Stomach (tissue), 9 donors: ENCODE measurements around the gene NELL1. TPM values are rescaled to one million over a fixed set of nuclear protein-coding genes. Genes with fewer than 3 reads are reported as not detected.

Experiments
- DNase-seq, 2 donors: peaks; one replicate each; pipeline versions ENCODE4 v3.0.0 to v3.0.0-alpha.2; 2013 to 2019
- H3K27ac ChIP-seq, 5 donors: fragments of 200-600 bp in 4 of 5; sonication (generic) in 4 of 5; one replicate each; pipeline ENCODE4 v1.5.1; 2013 to 2019; ENCODE audit warnings: mild to moderate bottlenecking in 1 of 5, moderate library complexity in 1 of 5
- H3K27me3 ChIP-seq, 3 donors: fragments of 200-600 bp; sonication (generic); one replicate each; pipeline ENCODE4 v1.5.1; 2017 to 2019; ENCODE audit warnings: mixed run types in 1 of 3
- H3K36me3 ChIP-seq, 4 donors: fragments of 200-600 bp; sonication (generic); 1 replicate in 3 of 4; 2 replicates in 1 of 4; pipeline ENCODE4 v1.5.1; 2016 to 2019
- H3K4me1 ChIP-seq, 4 donors: fragments of 200-600 bp; sonication (generic); one replicate each; pipeline ENCODE4 v1.5.1; 2016 to 2019
- H3K4me3 ChIP-seq, 4 donors: fragments of 200-600 bp; sonication (generic) in 3 of 4; one replicate each; pipeline ENCODE4 v1.5.1; 2016 to 2019; ENCODE audit warnings: mild to moderate bottlenecking in 1 of 4
- H3K9me3 ChIP-seq, 4 donors: fragments of 200-600 bp; sonication (generic); one replicate each; pipeline ENCODE4 v1.5.1; 2016 to 2019
- EP300 ChIP-seq: sonication (generic); formaldehyde crosslinking; IDR thresholded peaks from one replicate; pipeline ENCODE4 v1.6.1; 2017; ENCODE audit warnings: antibody characterized with exemption
- POLR2A ChIP-seq, 4 donors: fragments of 450-650 bp; IDR thresholded peaks; one replicate each; pipeline ENCODE4 v1.6.1; 2016; ENCODE audit warnings: antibody characterized with exemption in 4 of 4, control low read depth in 2 of 4, mild to moderate bottlenecking in 1 of 4, moderate library complexity in 1 of 4
- POLR2AphosphoS5 ChIP-seq, 3 donors: sonication (generic); formaldehyde crosslinking; IDR thresholded peaks; one replicate each; pipeline ENCODE4 v1.6.1; 2016; ENCODE audit warnings: antibody characterized with exemption in 3 of 3
- WGBS, 5 donors: extraction: QIAGEN DNeasy Blood & Tissue Kit in 3 of 5; methylation state at CpG; one replicate each; pipeline versions ENCODE4 v1.1.5 to v1.1.7; 2013 to 2018; 5-methylcytosine and 5-hydroxymethylcytosine counted together
- intact Hi-C: fragments of 100-400 bp; cut with DNase I; formaldehyde crosslinking; loops from one replicate; pipeline ENCODE4 v1.15.1; 2023; ENCODE audit warnings: low total_unique reads
- polyA plus RNA-seq, 3 donors: library from polyadenylated mRNA; stranded (reverse); fragments of 200-250 nt; gene quantifications; one replicate each; pipeline ENCODE4 v1.2.3, GENCODE V29; 2013
- total RNA-seq, 5 donors: library from RNA; depleted of rRNA; stranded (reverse); fragments of >200 nt; gene quantifications; one replicate each; pipeline versions ENCODE4 v1.1.0 to v1.2.3, GENCODE V29; 2014 to 2016
- TF ChIP-seq, protein P1 (sequence below), 7 experiments: fragments of 450-650 bp in 4 of 7; fragments of 200-600 bp in 3 of 7; sonication (generic) in 3 of 7; IDR thresholded peaks; one replicate each; pipeline ENCODE4 v1.5.1; 2016 to 2019; ENCODE audit warnings: antibody characterized with exemption in 7 of 7, control low read depth in 2 of 7, mild to moderate bottlenecking in 1 of 7
- donor health status: healthy with polysubstance abuse.
- donor health status: Bipolar disorder and iron deficiency.
- donor health status: healthy.

NELL1 gene
- total and polyA plus RNA-seq, 8 donors, result 0.05 to 15.4 (median 2.7) TPM; not detected in 5

DNA sequence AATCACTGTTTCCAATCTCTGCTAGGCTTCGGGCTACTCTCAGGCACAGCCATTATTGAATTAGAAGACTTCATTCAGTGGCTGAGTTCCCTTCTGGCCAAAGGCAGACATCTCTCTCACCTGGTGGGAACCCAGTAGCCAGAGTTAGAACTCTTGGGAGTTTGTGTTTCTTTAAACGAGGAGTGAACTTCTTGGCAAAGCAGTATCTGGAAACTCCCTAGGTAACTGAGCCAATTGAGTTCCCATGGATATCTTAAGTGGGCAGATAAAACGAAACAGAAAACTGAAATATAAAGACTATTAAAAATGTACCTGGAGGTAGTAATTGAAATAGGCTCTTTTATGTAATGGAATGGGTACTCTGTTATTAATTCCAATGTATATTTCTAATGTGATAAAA, 125.6 kb downstream of the NELL1 start:
- no peak for DNase-seq
- intact Hi-C loops, result no loop called here
- no peak overlapping the region for H3K4me3 ChIP-seq
- no peak overlapping the region for H3K27ac ChIP-seq
- no peaks in the 10 kb centered on the region for H3K27me3 ChIP-seq
- peaks cover 0 to 8% (median 0%) of the 10 kb centered on the region in 4 donors for H3K9me3 ChIP-seq
- TF ChIP-seq EP300 (no peak), POLR2AphosphoS5 (IDR thresholded peaks at IDR 0.05) (no peak), POLR2A (IDR thresholded peaks at IDR 0.05) (no peak)
- TF ChIP-seq, protein P1, sequence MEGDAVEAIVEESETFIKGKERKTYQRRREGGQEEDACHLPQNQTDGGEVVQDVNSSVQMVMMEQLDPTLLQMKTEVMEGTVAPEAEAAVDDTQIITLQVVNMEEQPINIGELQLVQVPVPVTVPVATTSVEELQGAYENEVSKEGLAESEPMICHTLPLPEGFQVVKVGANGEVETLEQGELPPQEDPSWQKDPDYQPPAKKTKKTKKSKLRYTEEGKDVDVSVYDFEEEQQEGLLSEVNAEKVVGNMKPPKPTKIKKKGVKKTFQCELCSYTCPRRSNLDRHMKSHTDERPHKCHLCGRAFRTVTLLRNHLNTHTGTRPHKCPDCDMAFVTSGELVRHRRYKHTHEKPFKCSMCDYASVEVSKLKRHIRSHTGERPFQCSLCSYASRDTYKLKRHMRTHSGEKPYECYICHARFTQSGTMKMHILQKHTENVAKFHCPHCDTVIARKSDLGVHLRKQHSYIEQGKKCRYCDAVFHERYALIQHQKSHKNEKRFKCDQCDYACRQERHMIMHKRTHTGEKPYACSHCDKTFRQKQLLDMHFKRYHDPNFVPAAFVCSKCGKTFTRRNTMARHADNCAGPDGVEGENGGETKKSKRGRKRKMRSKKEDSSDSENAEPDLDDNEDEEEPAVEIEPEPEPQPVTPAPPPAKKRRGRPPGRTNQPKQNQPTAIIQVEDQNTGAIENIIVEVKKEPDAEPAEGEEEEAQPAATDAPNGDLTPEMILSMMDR (IDR thresholded peaks at IDR 0.05), result no peak
- H3K4me1 ChIP-seq, result no peaks in the 10 kb centered on the region
- no peaks in the 10 kb centered on the region for H3K36me3 ChIP-seq
- 55 to 70% (median 62%) methylated on average over 3 of the region's 3 CpGs for WGBS, 5 donors

- no peak overlapping the region for H3K4me3 ChIP-seq
- no peak for DNase-seq
- intact Hi-C loops, result no loop called here
- no peaks in the 10 kb centered on the region for H3K4me1 ChIP-seq
- H3K27ac ChIP-seq, result no peak overlapping the region
- no peaks in the 10 kb centered on the region for H3K27me3 ChIP-seq
- no peaks in the 10 kb centered on the region for H3K36me3 ChIP-seq
- WGBS, 5 donors, result 13 to 39% (median 28%) methylated on average over 1 of the region's 1 CpG
- H3K9me3 ChIP-seq, result peaks cover 0 to 37% (median 14%) of the 10 kb centered on the region in 4 donors
- TF ChIP-seq POLR2AphosphoS5 (IDR thresholded peaks at IDR 0.05), result no peak
Observed at GRCh38 chr11:20808328-20808727, 138.9 kb downstream of the NELL1 start.

DNA sequence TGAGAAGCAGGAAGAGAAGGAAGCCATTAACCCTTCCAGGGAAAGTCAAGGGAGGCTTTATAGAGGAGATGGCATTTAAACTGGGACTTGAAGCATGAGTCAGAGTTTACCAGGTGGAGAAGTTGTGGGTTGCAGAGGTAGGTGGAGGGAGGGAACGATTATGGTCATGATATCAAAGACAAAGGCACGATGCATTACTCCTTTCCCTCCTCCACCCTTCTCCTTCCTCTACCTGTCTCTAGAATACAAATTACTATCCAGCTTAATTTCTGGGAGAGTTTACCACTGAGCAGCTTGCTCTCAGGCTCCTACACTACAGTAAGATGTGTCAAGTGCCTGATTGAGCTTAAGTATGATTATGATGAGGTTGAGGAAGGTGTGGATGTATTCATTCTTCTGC, 151.7 kb downstream of the NELL1 start:
- Histone ChIP-seq H3K4me1 (no peaks in the 10 kb centered on the region), H3K9me3 (no peaks in the 10 kb centered on the region), H3K4me3 (no peak overlapping the region), H3K27ac (no peak overlapping the region), H3K36me3 (no peaks in the 10 kb centered on the region), H3K27me3 (no peaks in the 10 kb centered on the region)
- intact Hi-C loops, result no loop called here
- TF ChIP-seq EP300 (no peak), POLR2A (IDR thresholded peaks at IDR 0.05) (no peak), POLR2AphosphoS5 (IDR thresholded peaks at IDR 0.05) (no peak)
- TF ChIP-seq, protein P1 (IDR thresholded peaks at IDR 0.05), result no peak
- no peak for DNase-seq
- WGBS, 5 donors, result 49 to 79% (median 69%) methylated on average over 2 of the region's 2 CpGs

DNA sequence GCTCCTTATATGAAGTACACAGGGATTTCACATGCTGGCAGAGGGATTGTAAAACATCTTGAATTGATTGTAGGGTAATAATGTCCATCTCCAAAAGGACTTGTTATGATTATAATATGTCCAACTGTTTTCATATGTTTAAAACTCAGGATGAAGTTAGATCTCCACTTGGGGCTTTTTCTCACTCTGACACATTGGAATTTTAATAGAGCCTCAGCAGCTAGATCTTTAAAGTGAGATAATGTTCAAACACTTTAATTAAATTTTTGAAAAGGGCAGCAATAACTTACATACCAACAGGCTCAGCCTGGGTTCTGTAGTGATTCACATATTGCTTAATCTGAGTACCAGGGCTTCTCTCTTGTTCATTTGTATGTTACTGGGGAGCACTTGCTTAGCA, 152.1 kb downstream of the NELL1 start:
- Histone ChIP-seq H3K4me1 (no peaks in the 10 kb centered on the region), H3K27me3 (no peaks in the 10 kb centered on the region), H3K9me3 (no peaks in the 10 kb centered on the region), H3K36me3 (no peaks in the 10 kb centered on the region), H3K27ac (no peak overlapping the region), H3K4me3 (no peak overlapping the region)
- TF ChIP-seq POLR2AphosphoS5 (IDR thresholded peaks at IDR 0.05) (no peak), POLR2A (IDR thresholded peaks at IDR 0.05) (no peak), EP300 (no peak)
- TF ChIP-seq, protein P1 (IDR thresholded peaks at IDR 0.05), result no peak
- intact Hi-C loops, result no loop called here
- no peak for DNase-seq

DNA sequence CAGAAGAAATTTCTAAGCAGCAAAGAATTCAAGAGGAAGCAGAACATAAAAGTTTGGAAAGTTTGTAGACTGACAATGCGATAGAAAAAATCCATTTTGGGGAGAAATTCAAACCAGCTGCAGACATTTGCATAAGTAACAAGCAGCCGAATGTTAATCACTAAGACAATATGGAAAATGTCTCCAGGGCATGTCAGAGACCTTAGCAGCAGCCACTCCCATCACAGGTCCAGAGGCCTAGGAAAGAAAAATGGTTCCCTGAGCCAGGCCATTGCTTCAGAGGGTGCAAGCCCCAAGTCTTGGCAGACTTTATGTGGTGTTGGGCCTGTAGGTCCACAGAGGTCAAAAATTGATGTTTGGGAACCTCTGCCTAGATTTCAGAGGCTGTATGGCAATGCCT, 155.4 kb downstream of the NELL1 start:
- TF ChIP-seq, protein P1 (IDR thresholded peaks at IDR 0.05), result no peak
- TF ChIP-seq POLR2AphosphoS5 (IDR thresholded peaks at IDR 0.05), result no peak
- TF ChIP-seq POLR2A (IDR thresholded peaks at IDR 0.05), result no peak
- no peak for TF ChIP-seq EP300
- H3K4me1 ChIP-seq, result no peaks in the 10 kb centered on the region
- no peaks in the 10 kb centered on the region for H3K27me3 ChIP-seq
- H3K4me3 ChIP-seq, result no peak overlapping the region
- no peaks in the 10 kb centered on the region for H3K36me3 ChIP-seq
- 35 to 90% (median 41%) methylated on average over 2 of the region's 2 CpGs for WGBS, 5 donors
- H3K9me3 ChIP-seq, result no peaks in the 10 kb centered on the region
- H3K27ac ChIP-seq, result no peak overlapping the region
- no peak for DNase-seq
- intact Hi-C loops, result no loop called here
